ENCODE results near the gene SDK1.

Gene SDK1, protein sequence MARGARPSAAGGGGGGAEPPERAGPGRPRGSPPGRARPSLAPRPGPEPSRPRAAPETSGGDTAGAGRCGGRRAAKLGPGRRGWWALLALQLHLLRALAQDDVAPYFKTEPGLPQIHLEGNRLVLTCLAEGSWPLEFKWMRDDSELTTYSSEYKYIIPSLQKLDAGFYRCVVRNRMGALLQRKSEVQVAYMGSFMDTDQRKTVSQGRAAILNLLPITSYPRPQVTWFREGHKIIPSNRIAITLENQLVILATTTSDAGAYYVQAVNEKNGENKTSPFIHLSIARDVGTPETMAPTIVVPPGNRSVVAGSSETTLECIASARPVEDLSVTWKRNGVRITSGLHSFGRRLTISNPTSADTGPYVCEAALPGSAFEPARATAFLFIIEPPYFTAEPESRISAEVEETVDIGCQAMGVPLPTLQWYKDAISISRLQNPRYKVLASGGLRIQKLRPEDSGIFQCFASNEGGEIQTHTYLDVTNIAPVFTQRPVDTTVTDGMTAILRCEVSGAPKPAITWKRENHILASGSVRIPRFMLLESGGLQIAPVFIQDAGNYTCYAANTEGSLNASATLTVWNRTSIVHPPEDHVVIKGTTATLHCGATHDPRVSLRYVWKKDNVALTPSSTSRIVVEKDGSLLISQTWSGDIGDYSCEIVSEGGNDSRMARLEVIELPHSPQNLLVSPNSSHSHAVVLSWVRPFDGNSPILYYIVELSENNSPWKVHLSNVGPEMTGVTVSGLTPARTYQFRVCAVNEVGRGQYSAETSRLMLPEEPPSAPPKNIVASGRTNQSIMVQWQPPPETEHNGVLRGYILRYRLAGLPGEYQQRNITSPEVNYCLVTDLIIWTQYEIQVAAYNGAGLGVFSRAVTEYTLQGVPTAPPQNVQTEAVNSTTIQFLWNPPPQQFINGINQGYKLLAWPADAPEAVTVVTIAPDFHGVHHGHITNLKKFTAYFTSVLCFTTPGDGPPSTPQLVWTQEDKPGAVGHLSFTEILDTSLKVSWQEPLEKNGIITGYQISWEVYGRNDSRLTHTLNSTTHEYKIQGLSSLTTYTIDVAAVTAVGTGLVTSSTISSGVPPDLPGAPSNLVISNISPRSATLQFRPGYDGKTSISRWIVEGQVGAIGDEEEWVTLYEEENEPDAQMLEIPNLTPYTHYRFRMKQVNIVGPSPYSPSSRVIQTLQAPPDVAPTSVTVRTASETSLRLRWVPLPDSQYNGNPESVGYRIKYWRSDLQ (N-terminal part only)

DNA sequence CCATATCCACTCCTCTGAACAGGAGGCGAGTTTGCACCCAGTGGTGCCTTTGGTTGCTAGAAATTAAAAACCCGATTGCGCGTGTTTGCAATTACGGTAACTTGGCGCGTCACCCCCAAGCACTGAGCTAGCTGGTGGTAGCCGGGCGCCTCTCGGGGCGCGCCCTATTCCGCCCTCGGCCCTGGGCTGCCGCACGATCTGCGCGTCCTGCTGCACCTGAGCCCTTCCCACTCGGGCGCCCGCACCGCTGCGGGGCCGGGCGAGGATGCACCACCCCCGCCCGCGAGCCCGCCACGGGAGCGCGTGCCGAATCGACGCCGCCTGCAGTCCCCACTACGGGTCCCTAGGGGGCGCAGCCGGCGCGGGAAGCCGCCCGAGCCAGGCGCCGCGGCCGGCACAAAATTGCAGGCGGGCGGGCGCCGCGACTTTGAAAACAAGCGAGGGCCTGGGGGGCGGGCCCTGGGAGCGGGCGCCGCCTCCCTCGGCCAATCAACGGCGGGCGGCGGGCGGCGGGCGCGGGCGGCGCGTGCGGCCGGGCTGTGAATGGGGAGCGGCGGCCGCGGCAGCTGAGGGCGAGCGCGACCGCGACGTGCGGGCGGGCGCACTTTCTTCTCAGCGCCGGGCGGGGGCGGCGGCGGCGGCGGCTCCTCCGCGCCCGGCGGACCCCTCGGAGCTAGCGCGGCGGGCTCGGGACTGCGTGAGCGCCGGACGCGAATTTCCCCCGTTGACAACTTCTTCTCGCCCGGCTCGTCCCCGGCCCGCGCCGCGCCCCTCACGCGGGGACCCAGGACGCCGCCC lies at the start of gene SDK1:
Gene SDK1, plus strand, starts transcription at position 602 of the 798 bp plus-strand sequence. CDS start 335 bp downstream, outside the sequence.
- DNase-seq (ENCODE audit: low read depth in 3 of 3, low spot score in 1 of 3): peak; percentile 68 to 92 (median 84)

DNA sequence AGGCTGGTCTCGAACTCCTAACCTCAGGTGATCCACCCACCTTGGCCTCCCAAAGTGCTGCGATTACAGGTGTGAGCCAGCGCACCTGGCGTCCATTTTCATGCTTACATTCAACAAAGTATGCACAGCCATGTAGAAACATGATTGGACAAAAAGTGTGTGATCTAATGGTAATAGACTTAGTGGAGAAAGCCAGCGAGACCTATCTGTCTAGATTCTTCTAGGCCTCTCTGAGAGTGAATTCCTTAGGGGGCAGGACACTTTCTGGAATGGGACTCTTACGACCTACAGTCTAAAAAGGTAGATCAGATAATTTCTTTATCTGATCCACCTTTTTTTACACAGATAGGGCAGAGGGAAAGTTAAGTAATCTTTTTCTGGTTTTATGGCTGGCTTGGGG lies 46.3 kb upstream of the SDK1 start:
- no peak for DNase-seq (ENCODE audit: low read depth in 3 of 3, low spot score in 1 of 3)

DNA sequence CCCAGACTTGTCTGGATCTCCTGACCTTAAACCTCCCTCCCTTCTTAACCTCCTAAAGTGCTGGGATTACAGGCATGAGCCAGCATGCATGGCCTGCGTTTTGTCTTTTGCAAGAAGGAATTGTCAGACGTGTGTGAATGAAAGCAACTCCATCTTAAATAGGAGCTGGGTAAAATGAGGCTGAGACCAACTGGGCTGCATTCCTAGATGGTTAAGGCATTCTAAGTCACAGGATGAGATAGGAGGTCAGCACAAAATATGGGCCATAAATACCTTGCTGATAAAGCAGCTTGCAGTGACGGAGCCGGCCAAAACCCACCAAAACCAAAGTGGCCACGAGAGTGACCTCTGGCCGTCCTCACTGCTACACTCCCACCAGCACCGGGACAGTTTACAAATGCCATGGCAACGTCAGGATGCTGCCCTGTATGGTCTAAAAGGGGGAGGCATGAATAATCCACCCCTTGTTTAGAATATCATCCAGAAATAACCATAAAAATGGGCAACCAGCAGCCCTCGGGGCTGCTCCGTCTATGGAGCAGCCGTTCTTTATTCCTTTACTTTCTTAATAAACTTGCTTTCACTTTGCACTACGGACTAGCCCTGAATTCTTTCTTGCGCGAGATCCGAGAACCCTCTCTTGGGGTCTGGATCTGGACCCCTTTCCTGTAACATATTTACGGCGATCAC lies 41.2 kb upstream of the SDK1 start:
- DNase-seq (ENCODE audit: low read depth in 3 of 3, low spot score in 1 of 3): no peak

DNA sequence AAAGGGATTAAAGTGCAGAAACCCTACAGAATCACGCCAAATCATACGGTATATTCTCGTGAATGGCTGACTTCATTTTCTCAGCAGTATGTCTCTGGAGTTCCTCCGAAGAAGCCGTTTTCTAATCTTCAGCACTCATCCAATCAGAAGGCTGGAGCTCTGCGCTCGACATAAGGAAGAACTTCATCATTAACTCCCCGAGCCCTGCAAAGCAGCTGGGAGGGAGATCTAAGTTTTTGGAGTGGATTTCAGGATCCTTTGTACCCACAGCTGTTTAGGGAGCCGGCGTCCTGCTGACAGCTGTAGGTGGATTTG lies 40.7 kb upstream of the SDK1 start:
- DNase-seq (ENCODE audit: low read depth in 3 of 3, low spot score in 1 of 3): no peak

DNA sequence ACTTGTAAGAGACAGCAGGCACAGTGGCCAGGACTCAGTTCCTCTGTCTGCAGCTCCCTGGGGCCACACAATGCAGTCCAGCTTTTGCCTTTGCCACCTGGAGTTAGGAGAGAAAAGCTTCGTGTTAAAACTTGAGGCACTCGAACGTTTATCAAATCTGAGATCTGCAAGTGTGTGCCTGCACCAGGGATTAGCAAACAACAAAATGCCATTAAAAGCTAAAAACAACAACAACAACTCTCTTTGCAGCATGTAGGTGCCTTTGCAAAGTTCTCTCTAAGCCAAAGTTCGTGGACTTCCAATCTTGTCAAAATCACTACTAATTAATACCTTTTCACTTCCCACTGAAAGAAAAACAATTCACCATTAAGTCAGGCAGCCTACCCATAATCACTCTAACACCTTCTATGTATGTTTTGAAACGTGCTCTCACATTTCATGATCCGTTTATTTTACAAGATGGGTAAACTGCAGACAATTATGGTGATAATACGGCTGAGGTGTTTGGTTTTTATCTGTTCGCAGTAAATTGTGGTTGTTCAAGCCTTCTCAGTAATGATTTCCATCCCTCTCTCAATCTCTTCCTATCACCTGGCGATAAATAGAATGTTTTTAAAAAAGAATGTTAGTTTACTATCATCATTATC lies 36.2 kb upstream of the SDK1 start:
- no peak for DNase-seq (ENCODE audit: low read depth in 3 of 3, low spot score in 1 of 3)

DNA sequence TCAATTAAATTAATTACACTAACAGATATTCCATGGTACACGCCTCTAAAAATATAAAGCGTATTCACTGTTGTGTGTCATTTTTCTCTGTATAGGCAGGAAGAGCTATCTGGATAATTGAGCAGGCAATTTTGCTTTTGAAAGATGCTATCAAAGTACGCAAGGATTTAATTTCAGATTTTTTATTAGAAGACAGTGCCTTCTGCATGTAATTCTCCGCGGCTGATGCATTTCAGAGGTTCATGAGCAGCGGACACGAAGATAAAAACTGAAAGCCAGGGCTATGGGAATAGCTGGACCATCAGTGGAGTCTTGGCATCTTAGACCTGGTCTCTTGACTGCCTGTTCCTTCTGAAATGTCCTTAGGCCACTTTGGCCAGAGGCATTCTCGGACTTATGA lies 35.7 kb upstream of the SDK1 start:
- DNase-seq (ENCODE audit: low read depth in 3 of 3, low spot score in 1 of 3): no peak

DNA sequence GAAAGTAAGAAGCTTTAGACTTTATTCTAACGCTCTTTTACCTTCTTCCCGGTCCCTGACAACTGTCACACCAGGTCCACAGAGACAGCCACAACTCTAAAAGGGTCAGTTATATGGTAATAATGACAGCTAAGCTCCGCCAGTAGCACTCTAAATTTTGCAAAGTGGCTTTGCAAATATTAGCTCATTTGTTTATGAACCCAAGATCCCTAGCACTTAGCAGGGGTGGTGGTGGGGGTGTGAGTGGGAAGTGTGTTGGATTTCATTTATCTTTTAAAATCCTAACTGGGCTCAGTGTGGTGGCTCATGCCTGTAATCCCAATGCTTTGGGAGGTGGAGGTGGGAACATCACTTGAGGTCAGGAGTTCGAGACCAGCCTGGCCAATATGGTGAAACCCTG lies 34.8 kb upstream of the SDK1 start:
- DNase-seq (ENCODE audit: low read depth in 3 of 3, low spot score in 1 of 3): no peak

DNA sequence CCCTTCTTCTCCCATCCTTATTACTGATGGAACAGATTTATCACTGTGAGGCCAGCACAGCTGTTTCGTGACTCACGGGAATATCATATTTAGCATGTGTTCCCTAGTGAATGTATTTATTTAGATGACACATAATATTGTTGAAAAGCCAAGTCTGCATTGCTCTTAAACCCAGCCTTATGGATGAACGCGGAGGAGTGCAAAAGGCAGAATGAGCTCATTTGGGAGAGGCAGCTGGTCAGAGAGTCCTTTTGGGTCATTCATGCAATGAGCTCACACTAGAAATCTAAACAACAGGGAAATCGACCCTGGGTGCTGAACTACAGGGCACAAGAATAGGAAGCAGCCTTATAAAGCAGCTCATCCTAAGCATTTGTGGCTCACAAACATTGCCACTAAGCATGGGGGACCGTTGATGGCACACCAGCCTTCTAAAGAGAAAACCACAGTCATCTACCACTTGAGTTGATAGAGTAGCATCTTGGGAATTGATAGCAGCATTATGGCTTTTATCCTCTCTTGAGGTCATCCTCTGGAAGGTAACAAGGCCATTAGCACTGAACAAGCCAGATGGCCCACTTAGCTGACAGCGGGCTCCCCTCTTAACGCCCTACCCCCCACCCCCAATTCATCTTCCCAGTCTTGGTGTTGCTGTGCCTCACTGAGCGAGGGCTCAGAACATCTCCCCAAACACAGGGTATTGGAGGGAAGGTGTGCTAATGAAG lies 32.9 kb upstream of the SDK1 start:
- no peak for DNase-seq (ENCODE audit: low read depth in 3 of 3, low spot score in 1 of 3)

DNA sequence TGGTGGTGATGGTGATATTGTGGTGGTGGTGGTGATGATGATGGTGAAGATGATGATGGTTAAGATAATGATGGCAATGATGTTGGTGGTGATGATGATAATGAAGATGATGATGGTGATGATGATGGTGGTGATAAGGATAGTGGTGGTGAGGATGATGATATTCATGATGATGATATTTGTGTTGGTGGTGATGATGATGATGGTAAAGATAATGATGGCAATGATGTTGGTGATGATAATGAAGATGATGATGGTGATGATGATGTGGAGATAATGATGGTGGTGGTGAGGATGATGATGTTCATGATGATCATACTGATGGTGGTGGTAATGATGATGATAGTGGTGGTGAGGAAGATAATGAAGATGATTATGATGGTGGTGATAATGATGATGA lies 30.7 kb upstream of the SDK1 start:
- DNase-seq (ENCODE audit: low read depth in 3 of 3, low spot score in 1 of 3): no peak

DNA sequence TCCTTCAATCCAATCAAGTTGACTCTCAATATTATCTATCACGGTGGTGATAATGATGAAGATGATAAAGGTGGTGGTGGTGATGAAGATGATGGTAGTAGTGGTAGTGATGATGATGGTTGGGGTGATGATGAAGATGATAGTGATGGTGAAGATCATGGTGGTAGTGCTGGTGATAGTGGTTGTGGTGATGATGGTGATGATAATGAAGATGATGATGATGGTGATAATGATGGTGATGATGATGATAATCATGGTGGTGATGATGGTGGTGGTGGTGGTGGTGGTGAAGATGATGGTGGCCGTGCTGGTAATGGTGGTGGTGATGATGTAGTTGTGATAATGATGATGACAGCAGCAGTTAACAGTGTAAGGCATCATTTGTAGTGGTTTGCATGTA lies 29.8 kb upstream of the SDK1 start:
- no peak for DNase-seq (ENCODE audit: low read depth in 3 of 3, low spot score in 1 of 3)

DNA sequence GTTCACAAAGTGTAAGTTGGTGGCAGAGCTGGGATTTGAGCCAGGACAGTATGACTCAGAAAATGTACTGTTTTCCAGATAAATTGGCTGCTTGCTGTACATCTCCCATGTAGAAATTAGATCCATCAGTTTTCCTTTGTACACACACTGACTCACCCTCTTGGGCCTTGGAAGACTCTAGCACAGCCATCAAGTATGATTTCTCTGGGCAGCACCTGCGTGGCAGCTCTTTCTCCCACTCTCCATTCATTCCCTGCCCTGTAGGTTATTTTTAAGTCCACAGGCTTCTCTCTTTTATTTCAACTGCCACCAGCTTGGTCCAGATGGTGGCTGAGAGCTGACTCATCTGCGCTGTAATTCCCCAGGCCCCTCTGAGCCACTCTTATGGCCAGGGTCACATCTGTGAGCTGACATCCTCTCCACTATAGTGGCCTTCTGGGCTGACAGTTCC lies 28.3 kb upstream of the SDK1 start:
- no peak for DNase-seq (ENCODE audit: low read depth in 3 of 3, low spot score in 1 of 3)

DNA sequence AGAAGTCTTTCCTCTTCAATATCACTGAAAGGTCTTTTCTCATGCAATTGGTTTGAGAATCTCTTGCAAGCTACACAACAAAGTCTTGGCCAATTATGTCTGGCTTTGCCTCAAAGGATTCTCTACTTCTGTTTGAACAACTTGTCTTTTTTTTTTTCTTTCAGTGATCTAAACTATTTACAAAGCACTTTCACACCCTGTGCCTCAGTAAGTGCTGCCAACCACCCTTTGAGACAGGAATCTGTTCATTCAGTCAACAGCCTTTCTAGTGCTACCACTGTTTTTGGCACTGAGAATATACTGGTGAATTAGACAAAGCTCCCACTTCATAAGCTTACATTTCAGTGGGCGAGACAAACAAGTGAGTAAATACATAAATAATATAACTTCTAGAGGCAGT lies 26.9 kb upstream of the SDK1 start:
- no peak for DNase-seq (ENCODE audit: low read depth in 3 of 3, low spot score in 1 of 3)

DNA sequence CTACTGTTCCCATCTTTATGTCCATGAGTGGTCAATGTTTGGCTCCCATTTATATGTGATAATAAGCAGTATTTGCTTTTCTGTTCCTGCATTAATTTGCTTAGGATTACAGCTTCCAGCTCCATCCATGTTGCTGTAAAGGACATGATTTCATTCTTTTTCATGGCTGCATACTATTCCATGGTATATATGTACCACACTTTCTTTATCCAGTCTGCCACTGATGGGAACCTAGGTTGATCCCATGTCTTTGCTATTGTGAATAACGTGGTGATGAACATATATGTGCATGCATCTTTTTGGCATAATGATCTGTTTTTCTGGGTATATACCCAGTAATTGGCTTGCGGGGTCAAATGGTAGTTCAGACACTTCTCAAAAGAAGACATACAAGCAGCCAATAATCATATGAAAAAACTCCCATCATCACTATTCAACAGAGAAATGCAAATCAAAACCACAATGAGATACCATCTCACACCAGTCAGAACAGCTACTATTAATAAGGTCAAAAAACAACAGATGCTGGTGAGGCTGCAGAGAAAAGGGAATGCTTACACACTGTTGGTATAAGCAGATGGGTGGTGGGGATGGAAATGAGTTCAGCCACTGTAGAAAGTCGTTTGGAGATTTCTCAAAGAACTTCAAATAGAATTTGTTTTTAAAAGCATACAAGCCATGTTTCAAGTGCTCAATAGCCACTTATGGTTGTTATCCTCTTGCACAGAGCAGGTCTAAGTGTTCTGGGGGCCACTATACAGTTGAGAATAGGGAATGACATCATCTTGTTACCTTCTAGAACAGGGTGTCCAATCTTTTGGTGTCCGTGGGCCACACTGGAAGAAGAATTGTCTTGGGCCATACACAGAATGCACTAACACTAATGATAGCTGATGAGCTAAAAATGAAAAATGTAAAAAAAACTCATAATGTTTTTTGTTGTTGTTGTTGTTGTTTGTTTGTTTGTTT lies 23.2 kb upstream of the SDK1 start:
- DNase-seq (ENCODE audit: low read depth in 3 of 3, low spot score in 1 of 3): no peak

DNA sequence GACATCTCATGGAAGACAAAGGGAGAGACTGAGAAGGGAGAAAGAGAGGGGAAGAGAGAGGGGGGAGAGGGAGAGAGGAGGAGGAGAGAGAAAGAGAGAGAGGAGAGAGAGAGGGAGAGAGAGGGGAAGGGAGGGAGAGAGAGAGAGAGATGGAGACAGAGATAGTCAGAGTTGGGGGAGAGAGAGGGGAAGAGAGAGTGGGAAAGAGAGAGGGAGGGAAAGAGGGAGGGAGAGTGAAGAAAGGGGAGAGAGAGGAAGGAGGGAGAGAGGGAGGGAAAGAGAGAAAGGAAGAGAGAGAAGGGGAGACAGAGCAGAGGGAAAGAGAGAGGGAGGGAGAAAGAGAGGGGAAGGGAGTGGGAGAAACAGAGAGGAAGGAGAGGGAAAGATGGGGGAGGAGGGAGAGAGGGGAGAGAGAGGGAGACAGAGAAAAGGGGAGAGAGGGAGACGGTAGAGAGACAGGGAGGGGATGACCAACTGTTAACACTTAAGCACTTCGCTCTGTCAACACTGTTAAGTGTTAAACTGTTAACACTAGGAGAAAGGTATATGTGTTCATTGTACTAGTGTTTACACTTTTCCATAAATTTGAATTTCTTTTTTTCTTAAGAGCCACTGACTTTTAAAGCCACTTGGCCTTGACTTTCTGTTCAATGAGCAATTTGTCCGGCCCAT lies 21.8 kb upstream of the SDK1 start:
- no peak for DNase-seq (ENCODE audit: low read depth in 3 of 3, low spot score in 1 of 3)

DNA sequence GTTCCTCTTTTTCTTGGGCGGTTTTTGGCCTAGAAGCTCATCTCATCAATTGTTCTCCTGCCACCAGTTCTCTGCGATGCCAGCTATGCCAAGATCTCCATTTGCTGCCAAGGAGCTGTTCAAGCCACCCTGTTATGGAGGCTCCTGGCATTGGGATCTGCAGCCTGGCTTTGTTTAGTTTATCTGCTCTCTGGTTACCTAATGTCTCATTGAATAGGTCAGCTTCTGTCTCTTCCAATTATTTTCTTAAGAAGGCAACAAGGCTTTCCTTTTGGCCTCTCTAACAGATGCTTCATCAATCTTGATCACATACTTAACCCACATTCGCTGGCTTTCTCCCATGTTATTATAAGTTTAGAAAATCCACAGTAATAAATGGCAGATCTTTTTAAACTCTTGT lies 20.6 kb upstream of the SDK1 start:
- no peak for DNase-seq (ENCODE audit: low read depth in 3 of 3, low spot score in 1 of 3)

DNA sequence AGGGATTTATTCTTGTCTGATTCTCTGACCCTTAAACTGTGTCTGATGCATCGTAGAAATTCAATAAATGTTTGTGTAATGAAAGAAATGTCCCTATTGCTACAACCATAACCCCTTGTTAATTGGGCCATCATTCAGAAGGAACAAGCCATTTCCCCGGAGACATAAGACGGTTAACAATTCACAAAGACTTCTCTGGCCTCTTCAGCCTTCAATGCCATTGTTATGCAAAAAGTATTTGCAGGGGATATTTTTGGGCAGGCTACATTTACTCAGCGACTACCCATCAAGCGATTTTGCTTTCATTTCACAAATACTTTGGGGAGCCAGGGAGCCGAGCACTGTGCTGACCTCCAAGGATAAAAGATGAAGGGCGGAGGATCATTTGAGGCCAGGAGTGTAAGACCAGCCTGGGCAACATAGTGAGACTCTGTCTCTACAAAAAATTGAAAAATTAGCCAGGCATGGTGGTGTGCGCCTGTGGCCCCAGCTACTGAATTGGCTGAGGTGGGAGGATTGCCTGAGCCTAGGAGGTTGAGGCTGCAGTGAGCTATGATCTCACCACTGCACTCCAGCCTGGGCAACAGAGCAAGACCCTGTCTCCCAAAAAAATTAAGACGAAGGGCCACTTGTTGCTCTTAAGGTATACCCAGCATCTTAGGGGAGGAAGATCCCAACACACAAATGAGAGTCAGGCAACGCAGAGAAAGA lies 20.0 kb upstream of the SDK1 start:
- DNase-seq (ENCODE audit: low read depth in 3 of 3, low spot score in 1 of 3): no peak

DNA sequence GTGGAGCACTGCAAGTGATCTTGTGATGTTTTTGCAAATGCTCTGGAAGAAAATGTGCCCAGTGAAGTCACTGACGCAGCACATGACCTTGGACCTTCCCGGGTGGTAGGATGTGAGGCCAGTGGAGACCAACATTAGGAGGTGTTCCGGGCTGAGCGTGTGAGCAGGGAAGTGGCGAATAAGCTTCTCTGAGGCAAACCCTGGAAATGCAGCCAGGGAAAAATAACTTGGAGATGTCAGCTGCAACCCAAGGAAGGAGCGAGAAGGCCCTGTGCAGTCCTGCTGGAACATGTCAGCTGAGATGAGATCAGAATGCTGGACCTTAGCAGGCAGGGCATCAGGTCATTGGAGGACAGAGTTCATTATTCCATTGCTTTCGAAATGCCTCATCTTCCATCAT lies 18.6 kb upstream of the SDK1 start:
- DNase-seq (ENCODE audit: low read depth in 3 of 3, low spot score in 1 of 3): no peak
